Measurements from ENCODE around the gene LAMC2.
"Not testable (repeated sequence)": the region's sequence is repeated elsewhere in the genome, so short reads cannot be mapped to it uniquely, and the experiment has no call there.

LAMC2 gene

GRCh38 chr1:183272390-183272848 lies 86.4 kb downstream of the LAMC2 start:
- Mint-ChIP-seq H3K4me1 (ENCODE audit: low read depth) (no peaks in the 10 kb centered on the region), H3K4me3 (no peak overlapping the region), H3K27ac (no peak overlapping the region), H3K27me3 (peaks cover 5% of the 10 kb centered on the region), H3K9me3 (ENCODE audit: low read depth) (no peaks in the 10 kb centered on the region), H3K36me3 (no peaks in the 10 kb centered on the region)

GRCh38 chr1:183273300-183273699 lies 87.2 kb downstream of the LAMC2 start:
- Mint-ChIP-seq H3K27me3 (peaks cover 5% of the 10 kb centered on the region), H3K36me3 (no peaks in the 10 kb centered on the region), H3K4me3 (no peak overlapping the region)

GRCh38 chr1:183273984-183274383 lies 87.9 kb downstream of the LAMC2 start:
- not testable (repeated sequence) for H3K27me3 Mint-ChIP-seq; H3K4me1 Mint-ChIP-seq (ENCODE audit: low read depth); H3K4me3 Mint-ChIP-seq; H3K36me3 Mint-ChIP-seq; H3K27ac Mint-ChIP-seq; H3K9me3 Mint-ChIP-seq (ENCODE audit: low read depth)

More at GRCh38 chr1:183273300-183273699, 87.2 kb downstream of the LAMC2 start:
- H3K4me1 Mint-ChIP-seq (ENCODE audit: low read depth), result no peaks in the 10 kb centered on the region
- H3K9me3 Mint-ChIP-seq (ENCODE audit: low read depth), result no peaks in the 10 kb centered on the region
- no peak overlapping the region for H3K27ac Mint-ChIP-seq

DNA sequence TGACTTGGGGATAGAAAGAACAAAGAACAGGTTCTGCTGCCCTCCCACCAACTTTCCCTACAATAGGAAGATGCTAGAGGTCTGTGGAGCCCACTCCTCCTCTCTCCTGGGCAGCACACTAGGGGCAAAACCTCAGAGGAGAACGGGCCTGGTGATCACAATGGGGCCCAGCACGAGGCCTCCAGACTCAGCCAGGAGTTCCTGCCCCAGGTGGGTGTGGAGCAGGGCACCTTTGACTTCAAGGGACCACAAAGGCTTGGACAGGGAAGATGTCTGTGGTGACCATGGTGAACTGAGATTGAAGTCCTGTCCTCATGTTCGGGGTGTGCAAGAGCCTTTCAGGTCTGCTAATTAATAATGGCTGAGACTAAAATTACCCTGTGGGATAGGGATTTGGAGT lies 88.8 kb downstream of the LAMC2 start:
- H3K4me1 Mint-ChIP-seq (ENCODE audit: low read depth), result no peaks in the 10 kb centered on the region
- H3K9me3 Mint-ChIP-seq (ENCODE audit: low read depth), result no peaks in the 10 kb centered on the region
- H3K27ac Mint-ChIP-seq, result no peak overlapping the region
- no peaks in the 10 kb centered on the region for H3K36me3 Mint-ChIP-seq
- H3K27me3 Mint-ChIP-seq, result peaks cover 3% of the 10 kb centered on the region
- no peak overlapping the region for H3K4me3 Mint-ChIP-seq

GRCh38 chr1:183275322-183275721 lies 89.3 kb downstream of the LAMC2 start:
- Mint-ChIP-seq H3K4me3 (no peak overlapping the region), H3K4me1 (ENCODE audit: low read depth) (no peaks in the 10 kb centered on the region), H3K27me3 (peaks cover 3% of the 10 kb centered on the region), H3K9me3 (ENCODE audit: low read depth) (no peaks in the 10 kb centered on the region), H3K27ac (no peak overlapping the region), H3K36me3 (no peaks in the 10 kb centered on the region)

GRCh38 chr1:183276386-183277080 lies 90.5 kb downstream of the LAMC2 start:
- peaks cover 2% of the 10 kb centered on the region for H3K27me3 Mint-ChIP-seq
- H3K4me3 Mint-ChIP-seq, result no peak overlapping the region
- no peaks in the 10 kb centered on the region for H3K9me3 Mint-ChIP-seq (ENCODE audit: low read depth)
- no peaks in the 10 kb centered on the region for H3K36me3 Mint-ChIP-seq
- H3K4me1 Mint-ChIP-seq (ENCODE audit: low read depth), result no peaks in the 10 kb centered on the region
- no peak overlapping the region for H3K27ac Mint-ChIP-seq

DNA sequence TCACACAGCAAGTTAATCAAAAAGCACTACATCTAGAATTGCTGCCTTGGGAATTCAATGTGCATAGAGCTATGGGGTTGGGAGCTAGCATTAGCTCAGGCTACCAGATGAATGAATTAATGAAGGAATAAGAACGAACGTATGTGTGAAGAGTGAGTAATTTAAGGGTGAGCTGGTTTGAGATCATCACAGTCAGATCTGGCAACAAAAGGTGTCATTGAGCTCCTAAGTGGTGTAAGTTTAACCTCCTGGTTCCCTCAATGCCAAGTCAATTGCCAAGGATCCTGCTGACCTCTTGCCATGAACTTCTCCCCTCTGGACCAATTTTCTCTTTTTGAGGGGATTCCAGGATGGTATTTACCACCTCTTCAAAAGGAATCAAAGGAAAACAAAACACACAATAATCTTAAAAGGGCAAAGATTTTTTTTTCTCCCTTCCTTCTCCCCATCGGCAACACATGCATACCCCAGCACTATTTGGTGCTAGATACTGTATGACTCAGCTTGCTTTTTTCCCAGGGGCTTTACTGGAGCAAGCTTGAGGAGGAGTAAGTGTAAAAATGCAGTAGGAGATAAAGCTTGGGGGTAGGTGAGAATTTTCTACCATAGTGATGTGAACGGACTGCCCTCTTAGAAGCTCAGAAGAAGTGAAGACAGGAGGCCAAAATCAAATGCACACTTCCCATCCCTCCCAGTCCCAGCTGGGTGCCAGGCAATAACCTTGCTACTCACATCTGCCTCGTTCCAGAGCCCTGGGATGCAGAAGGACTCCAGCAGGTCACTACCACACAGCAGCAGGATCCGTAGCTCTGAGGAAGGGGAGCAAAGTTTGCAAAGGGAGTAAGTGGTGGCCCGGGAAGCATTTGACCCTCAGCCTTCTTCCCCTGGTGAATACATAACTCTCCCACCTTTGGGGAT lies 92.0 kb downstream of the LAMC2 start:
- H3K9me3 Mint-ChIP-seq (ENCODE audit: low read depth), result no peaks in the 10 kb centered on the region
- H3K27ac Mint-ChIP-seq, result no peak overlapping the region
- H3K4me1 Mint-ChIP-seq (ENCODE audit: low read depth), result no peaks in the 10 kb centered on the region

DNA sequence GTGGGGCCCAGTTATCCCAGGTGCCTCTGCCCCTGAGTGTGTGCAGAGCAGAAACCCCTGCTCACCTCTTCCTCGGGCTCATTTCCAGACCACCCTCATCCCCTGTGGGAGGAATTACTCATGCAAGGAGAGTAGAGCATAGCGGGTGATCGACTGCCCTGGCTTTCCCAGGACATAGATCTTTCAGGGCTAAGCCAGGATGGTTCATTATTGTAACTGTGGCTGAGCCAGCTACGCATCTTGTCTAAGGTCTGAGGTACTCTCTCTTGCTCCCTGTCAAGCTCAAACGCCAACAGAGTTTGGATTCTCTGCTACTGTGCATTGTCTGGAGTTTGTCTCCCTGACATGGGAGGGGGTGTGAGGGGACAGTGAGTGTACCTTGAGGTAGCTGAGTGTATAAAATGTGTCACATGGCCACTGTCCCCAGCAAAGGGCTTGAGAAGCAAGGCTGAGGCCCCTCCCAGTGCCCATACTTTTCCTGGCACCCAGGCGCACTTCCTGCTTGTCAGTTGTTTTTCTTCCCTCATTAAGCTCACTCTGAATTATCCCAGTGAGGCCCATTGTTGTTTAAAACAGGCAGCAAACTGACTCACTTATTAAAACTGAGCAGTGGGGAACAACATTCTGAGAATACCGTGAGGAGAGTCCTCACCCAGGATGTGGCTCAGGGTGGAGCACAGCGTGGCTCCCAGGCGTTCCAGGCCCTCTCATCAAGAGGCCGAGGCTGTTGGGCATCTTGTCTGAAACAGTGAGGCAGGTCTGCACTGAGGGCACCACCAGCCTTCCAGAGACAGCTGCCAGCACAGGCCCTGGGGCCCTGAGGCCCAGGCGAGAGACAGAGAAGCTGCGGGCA lies 92.9 kb downstream of the LAMC2 start:
- H3K27me3 Mint-ChIP-seq, result peaks cover 1% of the 10 kb centered on the region
- H3K36me3 Mint-ChIP-seq, result no peaks in the 10 kb centered on the region
- H3K4me1 Mint-ChIP-seq (ENCODE audit: low read depth), result no peaks in the 10 kb centered on the region
- H3K9me3 Mint-ChIP-seq (ENCODE audit: low read depth), result no peaks in the 10 kb centered on the region
- H3K4me3 Mint-ChIP-seq, result no peak overlapping the region
- H3K27ac Mint-ChIP-seq, result no peak overlapping the region

More for the DNA sequence above, 92.0 kb downstream of the LAMC2 start:
- Mint-ChIP-seq H3K36me3 (no peaks in the 10 kb centered on the region), H3K4me3 (no peak overlapping the region), H3K27me3 (peaks cover 1% of the 10 kb centered on the region)

- Mint-ChIP-seq H3K27ac (no peak overlapping the region), H3K4me3 (no peak overlapping the region), H3K27me3 (peaks cover 3% of the 10 kb centered on the region), H3K36me3 (no peaks in the 10 kb centered on the region), H3K4me1 (ENCODE audit: low read depth) (no peaks in the 10 kb centered on the region), H3K9me3 (ENCODE audit: low read depth) (no peaks in the 10 kb centered on the region)
Observed at GRCh38 chr1:183279835-183280234, 93.8 kb downstream of the LAMC2 start.

- no peaks in the 10 kb centered on the region for H3K4me1 Mint-ChIP-seq (ENCODE audit: low read depth)
Observed at GRCh38 chr1:183281039-183281438, 95.0 kb downstream of the LAMC2 start.

GRCh38 chr1:183281553-183282091 lies 95.6 kb downstream of the LAMC2 start:
- Mint-ChIP-seq H3K27me3 (peaks cover 3% of the 10 kb centered on the region), H3K4me1 (ENCODE audit: low read depth) (no peaks in the 10 kb centered on the region), H3K9me3 (ENCODE audit: low read depth) (no peaks in the 10 kb centered on the region), H3K36me3 (no peaks in the 10 kb centered on the region), H3K4me3 (no peak overlapping the region), H3K27ac (no peak overlapping the region)

More at GRCh38 chr1:183281039-183281438, 95.0 kb downstream of the LAMC2 start:
- Mint-ChIP-seq H3K9me3 (ENCODE audit: low read depth) (no peaks in the 10 kb centered on the region), H3K36me3 (no peaks in the 10 kb centered on the region), H3K4me3 (no peak overlapping the region), H3K27ac (no peak overlapping the region), H3K27me3 (peaks cover 3% of the 10 kb centered on the region)

GRCh38 chr1:183282101-183282855 lies 96.2 kb downstream of the LAMC2 start:
- no peak overlapping the region for H3K4me3 Mint-ChIP-seq
- no peaks in the 10 kb centered on the region for H3K4me1 Mint-ChIP-seq (ENCODE audit: low read depth)
- H3K27me3 Mint-ChIP-seq, result peaks cover 3% of the 10 kb centered on the region
- no peak overlapping the region for H3K27ac Mint-ChIP-seq
- H3K9me3 Mint-ChIP-seq (ENCODE audit: low read depth), result no peaks in the 10 kb centered on the region
- no peaks in the 10 kb centered on the region for H3K36me3 Mint-ChIP-seq

GRCh38 chr1:183283286-183283685 lies 97.2 kb downstream of the LAMC2 start:
- Mint-ChIP-seq H3K4me3 (no peak overlapping the region), H3K27me3 (peaks cover 3% of the 10 kb centered on the region), H3K9me3 (ENCODE audit: low read depth) (no peaks in the 10 kb centered on the region), H3K36me3 (no peaks in the 10 kb centered on the region), H3K4me1 (ENCODE audit: low read depth) (no peaks in the 10 kb centered on the region), H3K27ac (no peak overlapping the region)

GRCh38 chr1:183284086-183284485 lies 98.0 kb downstream of the LAMC2 start:
- no peaks in the 10 kb centered on the region for H3K9me3 Mint-ChIP-seq (ENCODE audit: low read depth)
- H3K4me1 Mint-ChIP-seq (ENCODE audit: low read depth), result no peaks in the 10 kb centered on the region
- no peaks in the 10 kb centered on the region for H3K36me3 Mint-ChIP-seq
- peaks cover 3% of the 10 kb centered on the region for H3K27me3 Mint-ChIP-seq
- H3K4me3 Mint-ChIP-seq, result no peak overlapping the region
- H3K27ac Mint-ChIP-seq, result no peak overlapping the region

Data from activated naive CD8-positive, alpha-beta T cell (primary cell).